Ishikawa (cell line): Measurements from ENCODE around the gene UQCC3.

Experiments
- CEBPB ChIP-seq: IDR thresholded peaks from 2 replicates; pipeline ENCODE4 v1.6.1; 2012
- FOXM1 ChIP-seq: IDR thresholded peaks from 2 replicates; pipeline ENCODE4 v1.6.1; 2012; ENCODE audit warnings: low read depth, borderline replicate concordance
- TAF1 ChIP-seq: IDR thresholded peaks from 2 replicates; pipeline ENCODE4 v1.6.1; 2012; ENCODE audit warnings: low read depth, mild to moderate bottlenecking
- TF ChIP-seq, protein P1 (sequence below): IDR thresholded peaks from 2 replicates; pipeline ENCODE4 v1.6.1; 2012; ENCODE audit warnings: low read depth, mild to moderate bottlenecking

DNA sequence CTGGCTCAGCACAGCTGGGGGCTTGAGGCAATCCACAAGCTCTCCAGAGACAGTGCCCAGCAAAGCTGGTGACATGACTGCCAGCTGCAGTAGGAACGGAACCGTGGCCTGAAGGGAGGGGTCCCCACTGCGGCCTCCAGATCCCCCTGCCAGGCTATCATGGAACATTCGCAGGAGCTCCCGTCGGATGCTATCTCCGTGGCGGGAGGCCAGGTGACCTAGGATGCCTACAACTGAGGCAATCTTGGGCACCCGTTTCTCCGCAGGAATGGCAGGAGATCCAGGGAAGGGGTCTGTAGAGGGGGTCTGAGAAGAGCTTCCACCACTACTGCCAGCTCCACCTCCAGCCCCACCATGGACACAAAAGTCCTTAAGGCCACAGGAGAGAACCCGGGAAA lies 22.5 kb upstream of the UQCC3 start:
- TF ChIP-seq, protein P1, sequence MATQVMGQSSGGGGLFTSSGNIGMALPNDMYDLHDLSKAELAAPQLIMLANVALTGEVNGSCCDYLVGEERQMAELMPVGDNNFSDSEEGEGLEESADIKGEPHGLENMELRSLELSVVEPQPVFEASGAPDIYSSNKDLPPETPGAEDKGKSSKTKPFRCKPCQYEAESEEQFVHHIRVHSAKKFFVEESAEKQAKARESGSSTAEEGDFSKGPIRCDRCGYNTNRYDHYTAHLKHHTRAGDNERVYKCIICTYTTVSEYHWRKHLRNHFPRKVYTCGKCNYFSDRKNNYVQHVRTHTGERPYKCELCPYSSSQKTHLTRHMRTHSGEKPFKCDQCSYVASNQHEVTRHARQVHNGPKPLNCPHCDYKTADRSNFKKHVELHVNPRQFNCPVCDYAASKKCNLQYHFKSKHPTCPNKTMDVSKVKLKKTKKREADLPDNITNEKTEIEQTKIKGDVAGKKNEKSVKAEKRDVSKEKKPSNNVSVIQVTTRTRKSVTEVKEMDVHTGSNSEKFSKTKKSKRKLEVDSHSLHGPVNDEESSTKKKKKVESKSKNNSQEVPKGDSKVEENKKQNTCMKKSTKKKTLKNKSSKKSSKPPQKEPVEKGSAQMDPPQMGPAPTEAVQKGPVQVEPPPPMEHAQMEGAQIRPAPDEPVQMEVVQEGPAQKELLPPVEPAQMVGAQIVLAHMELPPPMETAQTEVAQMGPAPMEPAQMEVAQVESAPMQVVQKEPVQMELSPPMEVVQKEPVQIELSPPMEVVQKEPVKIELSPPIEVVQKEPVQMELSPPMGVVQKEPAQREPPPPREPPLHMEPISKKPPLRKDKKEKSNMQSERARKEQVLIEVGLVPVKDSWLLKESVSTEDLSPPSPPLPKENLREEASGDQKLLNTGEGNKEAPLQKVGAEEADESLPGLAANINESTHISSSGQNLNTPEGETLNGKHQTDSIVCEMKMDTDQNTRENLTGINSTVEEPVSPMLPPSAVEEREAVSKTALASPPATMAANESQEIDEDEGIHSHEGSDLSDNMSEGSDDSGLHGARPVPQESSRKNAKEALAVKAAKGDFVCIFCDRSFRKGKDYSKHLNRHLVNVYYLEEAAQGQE, result no peak
- no peak for TF ChIP-seq TAF1
- no peak for TF ChIP-seq CEBPB
- no peak for TF ChIP-seq FOXM1
